22Rv1 (cell line): ENCODE measurements around the gene NFATC4.
"Not testable (repeated sequence)": the region's sequence is repeated elsewhere in the genome, so short reads cannot be mapped to it uniquely, and the experiment has no call there.

Experiments used
- H3K27ac ChIP-seq: fragments of 450-650 bp; 2 replicates; pipeline ENCODE4 v1.5.1; 2017
- ZFX ChIP-seq: fragments of 450-650 bp; IDR thresholded peaks from 2 replicates; pipeline ENCODE4 v1.6.1; 2017; ENCODE audit warnings: antibody characterized with exemption, borderline replicate concordance
- TF ChIP-seq, protein P1 (sequence below): fragments of 450-650 bp; IDR thresholded peaks from 2 replicates; pipeline ENCODE4 v1.5.1; 2017; ENCODE audit warnings: mild to moderate bottlenecking

Gene NFATC4

GRCh38 chr14:24327303-24327702, 40.7 kb upstream of the NFATC4 start:
- TF ChIP-seq, protein P1, sequence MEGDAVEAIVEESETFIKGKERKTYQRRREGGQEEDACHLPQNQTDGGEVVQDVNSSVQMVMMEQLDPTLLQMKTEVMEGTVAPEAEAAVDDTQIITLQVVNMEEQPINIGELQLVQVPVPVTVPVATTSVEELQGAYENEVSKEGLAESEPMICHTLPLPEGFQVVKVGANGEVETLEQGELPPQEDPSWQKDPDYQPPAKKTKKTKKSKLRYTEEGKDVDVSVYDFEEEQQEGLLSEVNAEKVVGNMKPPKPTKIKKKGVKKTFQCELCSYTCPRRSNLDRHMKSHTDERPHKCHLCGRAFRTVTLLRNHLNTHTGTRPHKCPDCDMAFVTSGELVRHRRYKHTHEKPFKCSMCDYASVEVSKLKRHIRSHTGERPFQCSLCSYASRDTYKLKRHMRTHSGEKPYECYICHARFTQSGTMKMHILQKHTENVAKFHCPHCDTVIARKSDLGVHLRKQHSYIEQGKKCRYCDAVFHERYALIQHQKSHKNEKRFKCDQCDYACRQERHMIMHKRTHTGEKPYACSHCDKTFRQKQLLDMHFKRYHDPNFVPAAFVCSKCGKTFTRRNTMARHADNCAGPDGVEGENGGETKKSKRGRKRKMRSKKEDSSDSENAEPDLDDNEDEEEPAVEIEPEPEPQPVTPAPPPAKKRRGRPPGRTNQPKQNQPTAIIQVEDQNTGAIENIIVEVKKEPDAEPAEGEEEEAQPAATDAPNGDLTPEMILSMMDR = no peak
- no peak for TF ChIP-seq ZFX
- H3K27ac ChIP-seq = no peak overlapping the region

DNA sequence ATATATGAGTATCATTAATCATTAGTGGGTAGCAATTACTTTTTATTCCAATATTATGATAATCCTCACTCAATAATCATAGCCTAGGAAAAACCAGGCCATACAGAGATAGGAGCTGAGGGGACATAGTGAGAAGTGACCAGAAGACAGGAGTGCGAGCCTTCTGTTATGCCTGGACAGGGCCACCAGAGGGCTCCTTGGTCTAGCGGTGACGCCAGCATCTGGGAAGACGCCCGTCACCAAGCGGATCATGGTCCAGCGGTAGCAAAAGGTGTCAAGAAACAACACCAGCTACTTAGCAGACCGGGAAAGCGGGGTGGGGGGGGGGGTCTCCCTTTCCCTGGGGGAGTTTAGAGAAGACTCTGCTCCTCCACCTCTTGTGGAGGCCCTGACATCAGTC, 40.1 kb upstream of the NFATC4 start:
- not testable (repeated sequence) for H3K27ac ChIP-seq
- TF ChIP-seq, protein P1 = peak; percentile 75

- TF ChIP-seq ZFX = no peak
- TF ChIP-seq, protein P1 = no peak
- no peak overlapping the region for H3K27ac ChIP-seq
Observed at GRCh38 chr14:24329073-24329663, 38.8 kb upstream of the NFATC4 start.

- H3K27ac ChIP-seq = no peak overlapping the region
- TF ChIP-seq ZFX = no peak
- TF ChIP-seq, protein P1 = no peak
Observed at GRCh38 chr14:24329736-24330135, 38.2 kb upstream of the NFATC4 start.

DNA sequence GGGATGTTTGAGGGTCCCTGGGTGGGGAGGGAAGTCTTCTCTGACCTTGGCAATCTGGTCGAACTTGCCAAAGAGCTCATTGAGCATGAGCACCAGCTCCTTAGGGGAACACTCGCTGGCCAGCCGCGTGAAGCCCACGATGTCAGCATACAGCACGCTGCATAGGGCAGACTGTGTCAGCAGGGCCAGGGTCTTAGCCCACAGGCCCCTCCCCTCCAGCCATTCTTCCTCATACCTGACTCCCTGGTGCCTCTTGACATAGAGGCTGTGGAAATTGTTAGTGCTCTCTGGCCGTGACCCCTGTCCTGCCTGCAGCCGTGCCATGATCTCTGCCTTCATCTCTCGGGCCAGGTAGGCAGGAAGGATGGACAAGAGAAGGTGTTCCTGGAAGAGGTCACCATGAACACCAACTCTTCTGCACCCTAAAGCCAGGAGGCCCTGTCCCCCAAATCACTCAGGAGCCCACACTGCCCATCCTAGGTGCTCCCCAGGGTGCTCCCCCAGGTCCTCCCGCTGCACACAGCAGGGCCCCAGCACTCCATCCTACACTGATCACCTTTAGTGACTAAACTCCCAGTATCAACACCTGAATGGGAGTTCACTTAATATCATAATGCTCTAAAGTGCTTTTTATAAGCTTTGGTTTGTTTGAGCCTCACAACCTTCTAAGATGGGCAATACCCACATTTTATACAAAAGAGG, 36.9 kb upstream of the NFATC4 start:
- H3K27ac ChIP-seq = no peak overlapping the region
- TF ChIP-seq, protein P1 = no peak
- TF ChIP-seq ZFX = no peak

DNA sequence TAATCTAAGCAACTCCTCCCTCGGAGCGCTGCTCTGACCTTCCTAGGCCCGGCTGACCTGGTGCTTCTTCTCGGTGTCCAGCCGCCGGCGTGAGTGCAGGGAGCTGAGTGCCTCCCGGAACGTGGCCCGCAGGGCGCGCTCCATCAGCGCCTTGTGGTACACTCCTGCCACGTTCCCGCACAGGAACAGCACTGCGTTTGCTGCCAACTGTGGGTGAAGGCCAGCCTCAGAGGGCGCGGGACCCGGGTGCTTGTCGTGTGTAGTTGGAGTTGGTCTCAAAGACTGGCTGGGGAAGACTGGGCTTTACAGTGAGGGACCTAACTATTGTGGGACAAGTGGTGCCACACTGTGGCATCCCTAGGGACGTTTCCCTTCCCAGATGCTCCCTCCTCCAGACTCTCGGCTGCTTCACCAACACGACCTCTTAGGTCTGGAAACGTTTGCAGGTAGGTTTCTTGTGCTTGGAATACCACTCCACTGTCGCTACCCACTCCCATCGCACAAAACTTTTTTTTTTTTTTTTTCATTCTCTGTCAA, 36.2 kb upstream of the NFATC4 start:
- TF ChIP-seq, protein P1 = no peak
- no peak for TF ChIP-seq ZFX
- peak overlapping the region; percentile 73 for H3K27ac ChIP-seq
